Tibial nerve (tissue), 3 donors: ENCODE results near the gene IL31RA.

Experiments used
- POLR2A ChIP-seq, 2 donors: fragments of 450-650 bp; IDR thresholded peaks; one replicate each; pipeline ENCODE4 v1.6.1; 2017; ENCODE audit warnings: antibody characterized with exemption in 2 of 2, mild to moderate bottlenecking in 2 of 2, moderate library complexity in 2 of 2
- TF ChIP-seq, protein P1 (sequence below), 5 experiments: fragments of 200-600 bp in 3 of 5; fragments of 450-650 bp in 2 of 5; sonication (generic) in 3 of 5; IDR thresholded peaks; one replicate each; pipeline ENCODE4 v1.5.1; 2016 to 2019; ENCODE audit warnings: antibody characterized with exemption in 5 of 5, mild to moderate bottlenecking in 3 of 5, moderate library complexity in 2 of 5

DNA sequence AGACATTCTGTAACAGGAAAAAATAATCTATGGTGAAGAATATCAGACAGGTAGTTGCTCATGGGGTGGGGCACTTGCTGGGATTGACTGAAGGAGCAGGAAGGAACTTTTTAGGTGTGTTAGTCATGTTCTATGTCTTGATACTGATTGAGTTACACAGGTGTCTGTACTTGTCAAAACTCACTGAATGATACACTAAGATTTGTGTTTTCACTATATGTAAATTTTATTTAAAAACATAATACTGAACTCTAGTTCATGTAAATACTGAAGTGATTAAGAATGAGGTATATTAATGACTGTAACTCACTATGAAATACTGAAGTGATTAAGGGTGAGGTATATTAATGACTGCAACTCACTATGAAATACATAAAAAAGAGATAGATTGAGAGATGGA is 115.1 kb downstream of the IL31RA start:
- no peak for TF ChIP-seq POLR2A (IDR thresholded peaks at IDR 0.05)
- TF ChIP-seq, protein P1, sequence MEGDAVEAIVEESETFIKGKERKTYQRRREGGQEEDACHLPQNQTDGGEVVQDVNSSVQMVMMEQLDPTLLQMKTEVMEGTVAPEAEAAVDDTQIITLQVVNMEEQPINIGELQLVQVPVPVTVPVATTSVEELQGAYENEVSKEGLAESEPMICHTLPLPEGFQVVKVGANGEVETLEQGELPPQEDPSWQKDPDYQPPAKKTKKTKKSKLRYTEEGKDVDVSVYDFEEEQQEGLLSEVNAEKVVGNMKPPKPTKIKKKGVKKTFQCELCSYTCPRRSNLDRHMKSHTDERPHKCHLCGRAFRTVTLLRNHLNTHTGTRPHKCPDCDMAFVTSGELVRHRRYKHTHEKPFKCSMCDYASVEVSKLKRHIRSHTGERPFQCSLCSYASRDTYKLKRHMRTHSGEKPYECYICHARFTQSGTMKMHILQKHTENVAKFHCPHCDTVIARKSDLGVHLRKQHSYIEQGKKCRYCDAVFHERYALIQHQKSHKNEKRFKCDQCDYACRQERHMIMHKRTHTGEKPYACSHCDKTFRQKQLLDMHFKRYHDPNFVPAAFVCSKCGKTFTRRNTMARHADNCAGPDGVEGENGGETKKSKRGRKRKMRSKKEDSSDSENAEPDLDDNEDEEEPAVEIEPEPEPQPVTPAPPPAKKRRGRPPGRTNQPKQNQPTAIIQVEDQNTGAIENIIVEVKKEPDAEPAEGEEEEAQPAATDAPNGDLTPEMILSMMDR (IDR thresholded peaks at IDR 0.05), result no peak
